ENCODE results near the gene YY1AP1.
"Not testable (repeated sequence)": the region's sequence is repeated elsewhere in the genome, so short reads cannot be mapped to it uniquely, and the experiment has no call there.

YY1AP1 gene

GRCh38 chr1:155671750-155672149 lies 16.8 kb downstream of the YY1AP1 start:
- ChIA-PET POLR2A (ENCODE audit: low non-redundant PET) (no interaction called here), CTCF (interaction anchor here (0.6 kb wide), 1 partner anchor 526 kb away, joined by 3 read pairs; no protein-coding TSS in a partner anchor)
- no peak overlapping the region for H3K27ac ChIP-seq
- DNase-seq (ENCODE audit: low spot score) = no peak
- TF ChIP-seq CTCF (conservative IDR thresholded peaks at IDR 0.05; ENCODE audit: low read depth) = no peak

DNA sequence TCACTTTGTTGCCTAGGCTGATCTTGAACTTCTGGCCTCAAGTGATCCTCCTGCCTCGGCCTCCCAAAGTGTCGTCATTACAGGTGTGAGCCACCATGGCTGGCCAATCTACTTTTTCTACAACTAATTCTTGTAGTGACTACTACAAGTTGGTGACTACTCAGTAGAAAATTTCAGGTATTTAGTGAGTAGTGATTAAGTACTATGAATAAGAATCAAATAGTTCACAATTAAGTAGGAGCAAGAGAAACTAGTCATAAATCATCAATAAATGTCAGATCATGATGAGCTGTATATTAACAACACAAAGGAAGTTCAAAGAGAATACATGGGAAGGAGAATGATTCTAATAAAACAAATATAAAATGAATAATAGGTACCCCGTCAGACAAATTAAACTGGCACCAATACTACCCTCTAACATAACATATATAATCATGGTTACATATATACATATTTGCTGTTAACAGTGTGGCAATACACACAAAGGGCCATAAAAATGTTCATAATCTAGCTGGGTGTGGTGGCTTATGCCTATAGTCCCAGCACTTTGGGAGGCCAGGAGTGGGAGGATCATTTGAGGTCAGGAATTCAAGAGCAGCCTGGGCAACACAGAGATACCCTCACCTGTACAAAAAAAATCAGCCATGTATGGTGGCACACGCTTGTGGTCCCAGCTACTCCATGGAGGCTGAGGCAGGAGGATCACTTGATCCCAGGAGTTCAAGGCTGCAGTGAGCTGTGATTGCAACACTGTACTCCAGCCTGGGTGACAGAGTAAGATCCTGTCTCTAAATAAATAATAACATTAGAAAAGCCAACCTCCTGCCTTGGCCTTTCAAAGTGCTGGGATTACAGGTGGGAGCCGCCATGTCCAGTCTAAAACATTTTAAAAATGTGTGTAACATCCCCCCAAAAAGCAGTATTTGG lies 19.1 kb downstream of the YY1AP1 start:
- no peak for TF ChIP-seq CTCF (conservative IDR thresholded peaks at IDR 0.05; ENCODE audit: low read depth)
- CTCF ChIA-PET = no interaction called here
- H3K27ac ChIP-seq = no peak overlapping the region
- no peak for DNase-seq (ENCODE audit: low spot score)
- POLR2A ChIA-PET (ENCODE audit: low non-redundant PET) = no interaction called here

DNA sequence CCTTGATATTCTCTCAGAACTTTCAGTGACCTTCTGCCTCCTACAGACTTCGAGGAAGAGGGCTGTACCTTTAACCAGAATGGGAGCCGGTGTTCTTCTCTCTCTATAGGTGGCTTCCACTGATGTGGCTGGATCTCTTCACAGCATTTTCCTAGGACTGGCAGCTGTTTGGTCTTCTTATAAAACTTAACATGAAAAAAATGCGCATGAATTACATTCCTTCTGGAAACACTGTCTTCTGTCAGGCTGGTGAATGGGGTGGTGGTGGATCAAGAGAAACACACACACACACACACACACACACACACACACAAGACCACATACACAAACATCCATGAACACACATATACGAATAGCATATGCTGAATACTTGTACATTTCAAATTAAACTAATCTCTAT lies 27.3 kb downstream of the YY1AP1 start:
- H3K27ac ChIP-seq; CTCF ChIA-PET; DNase-seq (ENCODE audit: low spot score); POLR2A ChIA-PET (ENCODE audit: low non-redundant PET): not testable (repeated sequence)

DNA sequence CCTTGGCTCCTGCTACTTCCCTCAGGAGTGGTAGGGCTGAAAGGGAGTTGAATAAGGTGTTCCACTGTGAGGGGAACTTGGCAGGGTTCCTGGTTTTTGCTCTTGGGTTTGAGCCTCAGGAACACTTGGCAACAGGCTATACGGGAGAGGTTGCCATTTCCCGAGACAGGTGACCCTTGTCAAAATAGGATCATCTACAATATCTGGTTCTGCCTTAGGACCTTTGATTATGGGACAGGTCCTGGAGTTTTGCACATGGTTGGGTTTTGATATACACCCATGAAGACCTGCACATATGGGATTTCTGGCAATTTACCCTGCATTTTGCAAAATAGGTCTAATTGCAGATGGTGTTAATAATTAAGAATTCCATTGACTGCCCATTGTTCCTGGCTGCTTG lies 31.1 kb downstream of the YY1AP1 start:
- POLR2A ChIA-PET (ENCODE audit: low non-redundant PET) = no interaction called here
- no peak for TF ChIP-seq CTCF (conservative IDR thresholded peaks at IDR 0.05; ENCODE audit: low read depth)
- CTCF ChIA-PET = no interaction called here
- DNase-seq (ENCODE audit: low spot score) = no peak
- no peak overlapping the region for H3K27ac ChIP-seq

DNA sequence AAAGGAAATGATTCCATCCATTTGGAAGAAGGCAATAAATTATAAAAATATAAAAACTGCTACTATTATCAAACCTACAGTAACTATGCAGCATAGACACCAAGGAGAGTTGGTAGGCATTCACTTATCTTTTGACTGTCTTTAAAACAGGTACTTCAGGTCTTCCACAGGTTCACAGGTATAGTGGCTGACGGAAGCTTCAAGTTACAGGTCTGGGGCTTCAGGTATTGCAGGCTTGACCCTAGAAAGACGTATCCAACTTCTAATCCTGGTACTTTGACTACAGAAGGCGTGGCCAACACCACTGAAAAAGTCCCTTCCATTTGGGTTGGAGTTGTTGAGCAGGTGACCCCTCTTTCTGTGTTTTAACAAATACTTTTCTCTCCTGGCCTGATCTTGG lies 35.6 kb downstream of the YY1AP1 start:
- ChIA-PET POLR2A (ENCODE audit: low non-redundant PET) (no interaction called here), CTCF (interaction anchor here (1.2 kb wide), 1 partner anchor 10 kb away, joined by 3 read pairs; no protein-coding TSS in a partner anchor)
- no peak for TF ChIP-seq CTCF (conservative IDR thresholded peaks at IDR 0.05; ENCODE audit: low read depth)

GRCh38 chr1:155651861-155652661 lies 36.5 kb downstream of the YY1AP1 start:
- ChIA-PET POLR2A (ENCODE audit: low non-redundant PET) (interaction anchor here (0.6 kb wide), 1 partner anchor 459 kb away, joined by 3 read pairs; no protein-coding TSS in a partner anchor), CTCF (interaction anchor here (0.6 to 1.2 kb wide), 2 partner anchors 11 to 90 kb away, joined by 3 to 4 read pairs; no protein-coding TSS in a partner anchor)
- H3K27ac ChIP-seq = no peak overlapping the region
- no peak for TF ChIP-seq CTCF (conservative IDR thresholded peaks at IDR 0.05; ENCODE audit: low read depth)
- peak; percentile 57 for DNase-seq (ENCODE audit: low spot score)

More for the DNA sequence above, 35.6 kb downstream of the YY1AP1 start:
- H3K27ac ChIP-seq = no peak overlapping the region
- DNase-seq (ENCODE audit: low spot score) = no peak
